K562 (cell line): Measurements from ENCODE around the gene SCN4A. TPM values are rescaled to one million over a fixed set of nuclear protein-coding genes. Genes with fewer than 3 reads are reported as not detected.

Experiments used
- ATAC-seq: fragments of 200-7000 bp; cut with Tn5 transposase; 3 replicates; pipeline ENCODE4 v1.9.1; 2020; ENCODE audit warnings: moderate library complexity
- BruUV-seq: library from RNA; stranded (reverse); fragments of 400-500 nt; replicated peaks from 2 replicates; lab custom pipeline; 2021; lab: Mats Ljungman, UMichigan
- CTCF ChIA-PET: fragments of 300-600 bp; formaldehyde crosslinking; extraction: SDS; loops from one replicate; lab custom pipeline; 2021; ENCODE audit warnings: low intra/inter-chr PET ratio; lab: Yijun Ruan, JAX
- POLR2A ChIA-PET: fragments of 300-600, 350-650 bp; sonication (Branson Sonifier 250); formaldehyde crosslinking; extraction: SDS; loops from one replicate; lab custom pipeline; 2021; ENCODE audit warnings: antibody characterized with exemption, inconsistent platforms; lab: Yijun Ruan, JAX
- DNase-seq, 4 experiments: peaks; one replicate each; pipeline versions ENCODE4 v3.0.0 to v3.0.0-alpha.2; 2011 to 2018; ENCODE audit warnings: low spot score in 3 of 4, mixed read lengths in 3 of 4; ENCODE audit errors: extremely low read depth in 1 of 4
- FAIRE-seq: peaks from 2 replicates; lab custom pipeline; 2011; peaks lifted over from hg19 to GRCh38; lab: Jason Lieb, UNC
- H2AFZ ChIP-seq: 2 replicates; pipeline ENCODE4 v1.6.0; 2011; ENCODE audit warnings: low read depth, low read length, control low read depth, inconsistent platforms
- H3K27ac ChIP-seq: fragments of 200-600 bp; 3 replicates; pipeline ENCODE4 v1.8.0; 2011; ENCODE audit warnings: low read depth, mild to moderate bottlenecking, control low read depth, inconsistent platforms, low read length, moderate library complexity, mixed read lengths; ENCODE audit errors: extremely low read depth
- H3K27me3 ChIP-seq, 2 experiments: fragments of 300-600 bp in 1 of 2; 2 replicates in 1 of 2; 3 replicates in 1 of 2; pipeline versions ENCODE4 v1.6.0 to v1.8.0; 2011; ENCODE audit warnings: inconsistent platforms in 2 of 2, low read length in 2 of 2, mild to moderate bottlenecking in 1 of 2, mixed read lengths in 1 of 2, moderate library complexity in 1 of 2; ENCODE audit not compliant: control insufficient read depth in 2 of 2, insufficient read depth in 2 of 2
- H3K36me3 ChIP-seq: fragments of 300-600 bp; 3 replicates; pipeline ENCODE4 v1.8.0; 2011; ENCODE audit warnings: mild to moderate bottlenecking, low read length, inconsistent platforms; ENCODE audit not compliant: control insufficient read depth, insufficient read depth
- H3K4me1 ChIP-seq, 2 experiments: fragments of 200-600 bp in 1 of 2; replicated peaks in 1 of 2; 2 replicates in 1 of 2; 3 replicates in 1 of 2; pipeline versions ENCODE4 v1.5.1 to v1.8.0; 2011; ENCODE audit warnings: inconsistent platforms in 2 of 2, low read length in 2 of 2, mild to moderate bottlenecking in 1 of 2, mixed read lengths in 1 of 2, moderate library complexity in 1 of 2; ENCODE audit not compliant: control insufficient read depth in 2 of 2, insufficient read depth in 2 of 2
- H3K4me2 ChIP-seq: 2 replicates; pipeline ENCODE4 v1.6.1; 2011; ENCODE audit warnings: low read length, control low read depth, inconsistent platforms, mixed read lengths; ENCODE audit not compliant: insufficient read depth
- H3K4me3 ChIP-seq: fragments of 200-600 bp; sonication (generic), shearing (Covaris generic); 2 replicates; pipeline ENCODE4 v1.5.1; 2016; ENCODE audit warnings: control low read depth, inconsistent platforms
- H3K79me2 ChIP-seq: fragments of 200-600 bp; 3 replicates; pipeline ENCODE4 v1.8.0; 2011; ENCODE audit warnings: low read length, inconsistent platforms; ENCODE audit not compliant: control insufficient read depth, insufficient read depth
- H3K9ac ChIP-seq, 2 experiments: 2 replicates each; pipeline versions ENCODE4 v1.6.0 to v1.6.1; 2011; ENCODE audit warnings: low read depth in 2 of 2, low read length in 2 of 2, control low read depth in 1 of 2, inconsistent platforms in 1 of 2, mild to moderate bottlenecking in 1 of 2, mixed read lengths in 1 of 2; ENCODE audit not compliant: insufficient read depth in 1 of 2
- H3K9me1 ChIP-seq: one replicate; pipeline ENCODE4 v1.6.0; 2011; ENCODE audit warnings: inconsistent platforms, mild to moderate bottlenecking, low read length, moderate library complexity; ENCODE audit not compliant: control insufficient read depth, insufficient read depth
- H3K9me3 ChIP-seq: replicated peaks from 2 replicates; pipeline ENCODE4 v1.5.1; 2011; ENCODE audit warnings: low read depth, low read length, inconsistent platforms; ENCODE audit not compliant: control insufficient read depth, insufficient read depth
- H4K20me1 ChIP-seq: replicated peaks from 2 replicates; pipeline ENCODE4 v1.6.1; 2011; ENCODE audit warnings: low read length, inconsistent platforms, mixed read lengths; ENCODE audit not compliant: control insufficient read depth, insufficient read depth
- CTCF ChIP-seq, 3 experiments: IDR thresholded peaks in 2 of 3; conservative IDR thresholded peaks in 1 of 3; 2 replicates each; pipeline ENCODE4 v1.5.1; 2011 to 2012; ENCODE audit warnings: low read length in 3 of 3, mild to moderate bottlenecking in 3 of 3, control low read depth in 2 of 3, improper control_type of control experiment in 1 of 3, inconsistent platforms in 1 of 3, low read depth in 1 of 3, mixed read lengths in 1 of 3, moderate library complexity in 1 of 3; ENCODE audit not compliant: insufficient read depth in 2 of 3
- ETS1 ChIP-seq: conservative IDR thresholded peaks from 2 replicates; pipeline ENCODE4 v1.6.1; 2011; ENCODE audit warnings: low read depth, mild to moderate bottlenecking, low read length; ENCODE audit not compliant: control insufficient read depth
- FOXA1 ChIP-seq: fragments of 450-650 bp; IDR thresholded peaks from 2 replicates; pipeline ENCODE4 v1.6.1; 2016; ENCODE audit warnings: mild to moderate bottlenecking, borderline replicate concordance
- HDAC1 ChIP-seq, 2 experiments: fragments of 450-650 bp; IDR thresholded peaks; 2 replicates each; pipeline ENCODE4 v1.6.1; 2016 to 2017; ENCODE audit warnings: inconsistent platforms in 1 of 2, mild to moderate bottlenecking in 1 of 2, moderate library complexity in 1 of 2
- NCOA1 ChIP-seq: fragments of 450-650 bp; IDR thresholded peaks from 2 replicates; pipeline ENCODE4 v1.6.1; 2016; ENCODE audit warnings: low read depth
- NEUROD1 ChIP-seq: fragments of 150-350 bp; IDR thresholded peaks from 2 replicates; pipeline ENCODE4 v1.6.1; 2014; ENCODE audit warnings: borderline replicate concordance, low read length, low read depth; ENCODE audit not compliant: partially characterized antibody
- UBTF ChIP-seq, 2 experiments: IDR thresholded peaks; 2 replicates each; pipeline ENCODE4 v1.6.1; 2012; ENCODE audit warnings: improper control_type of control experiment in 2 of 2, low read depth in 2 of 2, low read length in 2 of 2, borderline replicate concordance in 1 of 2
- ZNF561 ChIP-seq: fragments of 450-650 bp; formaldehyde crosslinking; conservative IDR thresholded peaks from 2 replicates; pipeline ENCODE4 v1.4.0; 2020; ENCODE audit warnings: mild to moderate bottlenecking, moderate library complexity
- WGBS: fragments of 100-300 bp; shearing (Covaris generic); methylation state at CpG from one replicate; pipeline ENCODE4 v1.1.6; 2016; ENCODE audit warnings: low coverage, mixed read lengths; ENCODE audit not compliant: insufficient coverage; ENCODE audit errors: missing lambda C conversion rate; 5-methylcytosine and 5-hydroxymethylcytosine counted together
- in situ Hi-C: fragments of 300-500 bp; cut with MboI; formaldehyde crosslinking; loops from 4 replicates; pipeline ENCODE4 v1.15.0; 2018; ENCODE audit warnings: inconsistent platforms, mixed read lengths
- intact Hi-C: fragments of 100-400 bp; cut with micrococcal nuclease; formaldehyde crosslinking; loops from 2 replicates; pipeline ENCODE4 v1.14.2; 2022
- polyA plus RNA-seq, 8 experiments: library from polyadenylated mRNA; depleted of rRNA in 4 of 8; stranded (reverse) in 5 of 8; unstranded in 3 of 8; fragments of >200 nt; fragmentation: Nextera tagmentation in 2 of 8; fragmentation: Illumina TruSeq in 1 of 8; extraction: Ambion mirVana in 2 of 8; extraction: Trizol in 1 of 8; gene quantifications; 2 replicates each; pipeline versions ENCODE4 v1.2.1 to v1.2.3, GENCODE V29; 2011 to 2014; ENCODE audit warnings: inconsistent platforms in 1 of 8, missing spikeins in 1 of 8
- total RNA-seq, 7 experiments: library from RNA; depleted of rRNA in 6 of 7; stranded (reverse); fragments of >200 nt in 6 of 7; fragmentation: Illumina TruSeq in 2 of 7; extraction: Trizol in 2 of 7; gene quantifications; 2 replicates each; pipeline versions ENCODE4 v1.2.1 to v1.2.3, GENCODE V29; 2011 to 2021; ENCODE audit warnings: low replicate concordance in 1 of 7
- TF ChIP-seq, protein P1 (sequence below): sonication (generic); formaldehyde crosslinking; IDR thresholded peaks from 2 replicates; pipeline ENCODE4 v1.8.0; 2022; ENCODE audit warnings: missing genetic modification reagents, mild to moderate bottlenecking, moderate library complexity, borderline replicate concordance
- TF ChIP-seq, protein P2 (sequence below): fragments of 200-800 bp; sonication (Bioruptor generic); IDR thresholded peaks from 2 replicates; pipeline ENCODE4 v1.6.1; 2017; ENCODE audit warnings: missing genetic modification characterization, missing compliant biosample characterization
- TF ChIP-seq, protein P3 (sequence below): fragments of 450-650 bp; IDR thresholded peaks from 2 replicates; pipeline ENCODE4 v1.6.1; 2016

The SCN4A gene
- total and polyA plus RNA-seq, 9 of the 15 experiments (the other 6 are each of a cell fraction or from before 2014, with no cell fraction given) = 0.29 to 2.6 (median 1.4) TPM

GRCh38 chr17:64005734-64006167 is 33.0 kb upstream of the SCN4A start:
- Histone ChIP-seq H4K20me1 (no peaks in the 10 kb centered on the region), H3K9me1 (no peaks in the 10 kb centered on the region), H3K9me3 (no peaks in the 10 kb centered on the region), H3K27ac (peak overlapping the region; percentile 81), H3K9ac (peak overlapping the region; percentile 83 to 93), H3K4me1 (peaks cover 19 to 63% of the 10 kb centered on the region in 2 experiments), H2AFZ (no peak overlapping the region), H3K27me3 (no peaks in the 10 kb centered on the region), H3K4me2 (peak overlapping the region; percentile 87), H3K79me2 (peaks cover 22% of the 10 kb centered on the region), H3K4me3 (peak overlapping the region; percentile 44), H3K36me3 (peaks cover 31% of the 10 kb centered on the region)
- intact Hi-C loops = no loop called here
- no TSS peak for BruUV-seq
- peak; percentile 58 for FAIRE-seq
- peak; percentile 56 for ATAC-seq
- ChIA-PET CTCF (no interaction called here), POLR2A (interaction anchor here (0.5 to 3.6 kb wide), 12 partner anchors 9 to 226 kb away, joined by 3 to 24 read pairs (median 4); no protein-coding TSS in a partner anchor)
- WGBS = 3% methylated on average over 5 of the region's 6 CpGs
- DNase-seq = peak; percentile 49 to 64 (median 59)
- in situ Hi-C loops = no loop called here
- TF ChIP-seq, protein P1, sequence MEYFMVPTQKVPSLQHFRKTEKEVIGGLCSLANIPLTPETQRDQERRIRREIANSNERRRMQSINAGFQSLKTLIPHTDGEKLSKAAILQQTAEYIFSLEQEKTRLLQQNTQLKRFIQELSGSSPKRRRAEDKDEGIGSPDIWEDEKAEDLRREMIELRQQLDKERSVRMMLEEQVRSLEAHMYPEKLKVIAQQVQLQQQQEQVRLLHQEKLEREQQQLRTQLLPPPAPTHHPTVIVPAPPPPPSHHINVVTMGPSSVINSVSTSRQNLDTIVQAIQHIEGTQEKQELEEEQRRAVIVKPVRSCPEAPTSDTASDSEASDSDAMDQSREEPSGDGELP (CRISPR knock-in tag) = peak; percentile 56; the same call in 1 of the 2 replicates
- TF ChIP-seq, protein P2, sequence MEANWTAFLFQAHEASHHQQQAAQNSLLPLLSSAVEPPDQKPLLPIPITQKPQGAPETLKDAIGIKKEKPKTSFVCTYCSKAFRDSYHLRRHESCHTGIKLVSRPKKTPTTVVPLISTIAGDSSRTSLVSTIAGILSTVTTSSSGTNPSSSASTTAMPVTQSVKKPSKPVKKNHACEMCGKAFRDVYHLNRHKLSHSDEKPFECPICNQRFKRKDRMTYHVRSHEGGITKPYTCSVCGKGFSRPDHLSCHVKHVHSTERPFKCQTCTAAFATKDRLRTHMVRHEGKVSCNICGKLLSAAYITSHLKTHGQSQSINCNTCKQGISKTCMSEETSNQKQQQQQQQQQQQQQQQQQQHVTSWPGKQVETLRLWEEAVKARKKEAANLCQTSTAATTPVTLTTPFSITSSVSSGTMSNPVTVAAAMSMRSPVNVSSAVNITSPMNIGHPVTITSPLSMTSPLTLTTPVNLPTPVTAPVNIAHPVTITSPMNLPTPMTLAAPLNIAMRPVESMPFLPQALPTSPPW = peak; percentile 18; the same call in 1 of the 2 replicates
- TF ChIP-seq NCOA1 (no peak), NEUROD1 (no peak), HDAC1 (IDR thresholded peaks at IDR 0.05) (peak in 1 of 2 experiments; percentile 61; a peak in 2 of 4 replicates), UBTF (IDR thresholded peaks at IDR 0.05; ENCODE audit: borderline replicate concordance in 1 of 2, low read depth in 2 of 2, low read length in 2 of 2) (peak in 1 of 2 experiments; percentile 66; a peak in 1 of 4 replicates), ETS1 (no peak), CTCF (IDR thresholded peaks at IDR 0.05 in 2 of 3, conservative IDR thresholded peaks at IDR 0.05 in 1 of 3; ENCODE audit: insufficient read depth in 2 of 3, low read depth in 1 of 3, low read length in 3 of 3) (peak in 1 of 3 experiments; percentile 2; a peak in 1 of 6 replicates), ZNF561 (CRISPR knock-in tag) (no peak), FOXA1 (no peak)
- TF ChIP-seq, protein P3, sequence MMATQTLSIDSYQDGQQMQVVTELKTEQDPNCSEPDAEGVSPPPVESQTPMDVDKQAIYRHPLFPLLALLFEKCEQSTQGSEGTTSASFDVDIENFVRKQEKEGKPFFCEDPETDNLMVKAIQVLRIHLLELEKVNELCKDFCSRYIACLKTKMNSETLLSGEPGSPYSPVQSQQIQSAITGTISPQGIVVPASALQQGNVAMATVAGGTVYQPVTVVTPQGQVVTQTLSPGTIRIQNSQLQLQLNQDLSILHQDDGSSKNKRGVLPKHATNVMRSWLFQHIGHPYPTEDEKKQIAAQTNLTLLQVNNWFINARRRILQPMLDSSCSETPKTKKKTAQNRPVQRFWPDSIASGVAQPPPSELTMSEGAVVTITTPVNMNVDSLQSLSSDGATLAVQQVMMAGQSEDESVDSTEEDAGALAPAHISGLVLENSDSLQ = peak; percentile 49; the same call in 1 of the 2 replicates
